Fibroblast of mammary gland (primary cell): Measurements from ENCODE around the gene TMEM132C.

Source experiments
- DNase-seq: peaks from one replicate; pipeline ENCODE4 v3.0.0-alpha.2; 2010; ENCODE audit warnings: low read depth
- H3K4me3 ChIP-seq: 2 replicates; pipeline ENCODE4 v1.5.1; 2011; ENCODE audit warnings: low read depth, mild to moderate bottlenecking, low read length, moderate library complexity; ENCODE audit not compliant: control insufficient read depth
- CTCF ChIP-seq: conservative IDR thresholded peaks from 2 replicates; pipeline ENCODE4 v1.5.1; 2011; ENCODE audit warnings: low read depth, low read length, inconsistent platforms; ENCODE audit not compliant: control insufficient read depth, insufficient read depth

TMEM132C gene

DNA sequence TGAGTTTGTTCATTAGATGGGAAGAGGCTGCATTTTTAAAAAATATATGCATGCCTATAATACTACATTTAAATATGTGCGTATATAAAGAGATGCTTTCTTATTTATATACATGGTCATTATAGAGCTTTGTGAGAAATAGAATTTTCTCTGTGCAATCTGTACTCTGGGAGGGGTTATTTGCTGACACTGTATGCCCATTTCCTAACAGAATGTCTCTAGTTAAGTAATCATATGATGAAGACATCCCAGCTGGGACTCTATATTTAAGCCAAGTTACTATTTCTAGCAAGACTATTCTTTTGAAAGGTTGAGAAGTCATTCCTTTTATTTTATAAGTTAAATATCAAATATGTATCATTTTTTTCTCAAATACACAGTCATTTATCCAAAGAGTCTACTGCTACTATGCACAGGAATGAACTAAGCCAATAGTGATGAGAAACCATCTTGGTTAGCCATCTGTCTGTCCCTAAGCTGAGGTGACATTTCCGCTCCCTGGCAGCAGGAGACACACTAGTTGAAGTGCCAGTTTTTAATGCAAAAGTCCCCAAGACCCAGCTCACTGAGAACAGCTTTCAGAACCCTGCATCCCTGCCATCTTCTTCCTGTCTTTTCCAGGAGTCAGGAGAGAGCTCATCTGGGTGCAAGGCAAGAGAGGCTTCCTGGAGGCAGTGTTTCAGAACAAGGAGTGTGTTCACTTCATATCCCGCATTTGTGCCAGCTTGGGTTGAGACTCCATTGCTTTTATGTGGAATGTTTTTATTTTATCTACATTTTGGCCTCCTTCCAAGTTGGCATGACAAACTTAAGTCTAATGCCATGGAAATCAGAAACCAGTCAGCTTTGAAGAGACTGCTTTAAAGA lies 69.5 kb downstream of the TMEM132C start:
- no peak overlapping the region for H3K4me3 ChIP-seq
- DNase-seq, result no peak
- no peak for TF ChIP-seq CTCF

GRCh38 chr12:128337071-128337345 lies 70.0 kb downstream of the TMEM132C start:
- TF ChIP-seq CTCF, result no peak
- DNase-seq, result no peak
- H3K4me3 ChIP-seq, result no peak overlapping the region

DNA sequence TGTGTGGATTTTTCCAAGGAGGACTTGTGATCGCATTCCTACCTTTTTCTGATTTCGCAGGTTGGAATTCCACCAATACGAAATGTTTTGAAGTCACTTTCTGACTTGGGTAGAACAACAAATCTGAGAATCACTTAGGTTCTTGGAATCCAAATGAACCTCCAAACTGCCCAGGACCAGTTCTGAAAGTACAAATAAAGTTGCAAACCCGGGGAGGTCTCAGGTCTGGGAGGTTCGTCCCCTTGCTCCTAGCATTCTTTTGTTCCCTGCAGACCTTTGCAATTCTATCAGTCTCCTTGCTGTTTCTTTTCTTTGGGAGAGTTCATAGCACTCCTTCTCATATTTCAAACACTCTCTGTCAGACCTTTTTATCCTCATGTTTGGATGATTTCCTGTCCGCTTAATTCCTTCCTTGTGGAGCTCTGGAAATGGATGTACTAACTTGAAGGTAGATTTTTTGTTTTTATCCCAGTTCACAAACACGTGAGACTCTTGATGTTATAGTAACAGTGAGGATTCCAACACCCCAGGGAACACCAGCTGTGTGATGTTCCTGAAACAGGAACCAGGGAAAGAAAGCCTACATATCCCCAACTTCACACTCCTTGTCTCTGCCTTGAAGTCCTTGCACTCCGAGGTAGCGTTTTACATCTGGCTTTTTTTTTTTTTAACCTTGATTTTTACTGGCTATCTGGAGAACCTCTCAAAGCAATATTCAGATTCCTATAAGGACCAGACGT lies 70.6 kb downstream of the TMEM132C start:
- TF ChIP-seq CTCF, result no peak
- no peak overlapping the region for H3K4me3 ChIP-seq
- DNase-seq, result no peak

GRCh38 chr12:128338386-128339125 lies 71.6 kb downstream of the TMEM132C start:
- H3K4me3 ChIP-seq, result no peak overlapping the region
- DNase-seq, result no peak
- no peak for TF ChIP-seq CTCF

DNA sequence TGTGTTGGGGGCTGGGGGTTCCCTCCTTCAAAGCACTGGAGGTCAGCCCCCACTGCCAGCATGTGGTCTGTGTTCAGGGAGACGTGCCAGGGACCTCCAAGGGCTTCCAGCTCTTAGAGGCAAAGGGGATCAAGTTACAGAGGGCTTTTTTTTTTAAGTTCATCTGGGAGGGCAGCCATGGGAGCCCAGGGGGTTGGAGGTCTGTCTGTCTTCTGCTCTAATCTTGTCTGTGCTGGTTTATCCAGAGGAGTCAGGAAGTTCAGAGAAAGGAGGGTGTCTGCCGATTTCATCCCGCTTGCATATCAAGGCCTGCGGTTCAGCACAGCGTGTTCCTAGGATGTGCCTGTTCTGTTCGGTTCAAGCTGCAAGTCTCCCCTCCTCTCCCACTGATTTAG lies 72.2 kb downstream of the TMEM132C start:
- H3K4me3 ChIP-seq, result no peak overlapping the region
- TF ChIP-seq CTCF, result no peak
- no peak for DNase-seq

DNA sequence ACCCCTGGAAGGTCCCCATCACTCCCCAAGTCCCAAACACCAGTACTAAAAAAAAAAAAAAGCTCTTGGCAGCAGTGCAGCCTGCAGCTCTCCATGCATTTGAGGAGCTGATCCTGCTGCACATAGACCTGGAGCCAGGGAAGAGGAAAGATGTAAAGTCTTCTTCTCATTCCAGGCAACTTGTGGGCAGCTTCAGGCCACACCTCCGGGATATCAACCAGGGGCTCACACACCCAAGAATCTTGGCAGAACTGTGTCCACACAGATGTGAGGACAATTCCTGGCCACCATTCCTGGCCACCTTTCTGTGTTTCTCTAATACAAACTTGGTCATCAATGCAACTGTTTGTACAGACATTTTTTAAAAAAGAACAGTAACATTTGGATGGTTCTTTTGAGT lies 72.7 kb downstream of the TMEM132C start:
- DNase-seq, result no peak
- no peak overlapping the region for H3K4me3 ChIP-seq
- TF ChIP-seq CTCF, result no peak
